Measurements from ENCODE around the gene EEF1E1.

Gene EEF1E1

DNA sequence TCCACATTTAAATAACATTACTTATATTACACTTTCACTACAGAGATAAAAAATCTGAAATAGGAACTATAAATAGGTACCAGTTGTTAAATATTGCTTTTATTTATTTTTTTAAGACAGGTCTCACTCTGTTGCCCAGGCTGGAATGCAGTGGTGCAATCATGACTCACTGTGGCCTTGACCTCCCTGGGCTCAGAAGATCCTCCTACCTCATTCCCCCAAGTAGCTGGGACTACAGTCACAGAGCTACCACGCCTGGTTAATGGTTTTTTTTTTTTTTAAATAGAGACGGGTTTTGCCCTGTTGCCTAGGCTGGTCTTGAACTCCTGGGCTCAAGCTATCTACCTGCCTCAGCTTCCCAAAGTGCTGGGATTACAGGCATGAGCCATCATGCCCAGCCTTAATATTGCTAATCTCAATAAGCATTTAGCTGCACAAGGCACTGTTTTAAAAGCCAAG is 17.3 kb downstream of the EEF1E1 start (continued):
- TF ChIP-seq, protein P1, sequence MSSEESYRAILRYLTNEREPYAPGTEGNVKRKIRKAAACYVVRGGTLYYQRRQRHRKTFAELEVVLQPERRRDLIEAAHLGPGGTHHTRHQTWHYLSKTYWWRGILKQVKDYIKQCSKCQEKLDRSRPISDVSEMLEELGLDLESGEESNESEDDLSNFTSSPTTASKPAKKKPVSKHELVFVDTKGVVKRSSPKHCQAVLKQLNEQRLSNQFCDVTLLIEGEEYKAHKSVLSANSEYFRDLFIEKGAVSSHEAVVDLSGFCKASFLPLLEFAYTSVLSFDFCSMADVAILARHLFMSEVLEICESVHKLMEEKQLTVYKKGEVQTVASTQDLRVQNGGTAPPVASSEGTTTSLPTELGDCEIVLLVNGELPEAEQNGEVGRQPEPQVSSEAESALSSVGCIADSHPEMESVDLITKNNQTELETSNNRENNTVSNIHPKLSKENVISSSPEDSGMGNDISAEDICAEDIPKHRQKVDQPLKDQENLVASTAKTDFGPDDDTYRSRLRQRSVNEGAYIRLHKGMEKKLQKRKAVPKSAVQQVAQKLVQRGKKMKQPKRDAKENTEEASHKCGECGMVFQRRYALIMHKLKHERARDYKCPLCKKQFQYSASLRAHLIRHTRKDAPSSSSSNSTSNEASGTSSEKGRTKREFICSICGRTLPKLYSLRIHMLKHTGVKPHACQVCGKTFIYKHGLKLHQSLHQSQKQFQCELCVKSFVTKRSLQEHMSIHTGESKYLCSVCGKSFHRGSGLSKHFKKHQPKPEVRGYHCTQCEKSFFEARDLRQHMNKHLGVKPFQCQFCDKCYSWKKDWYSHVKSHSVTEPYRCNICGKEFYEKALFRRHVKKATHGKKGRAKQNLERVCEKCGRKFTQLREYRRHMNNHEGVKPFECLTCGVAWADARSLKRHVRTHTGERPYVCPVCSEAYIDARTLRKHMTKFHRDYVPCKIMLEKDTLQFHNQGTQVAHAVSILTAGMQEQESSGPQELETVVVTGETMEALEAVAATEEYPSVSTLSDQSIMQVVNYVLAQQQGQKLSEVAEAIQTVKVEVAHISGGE (tag by site-specific recombination; conservative IDR thresholded peaks at IDR 0.05; ENCODE audit: low read depth): no peak
- TF ChIP-seq ZFP3 (tag by site-specific recombination; IDR thresholded peaks at IDR 0.05; ENCODE audit: low read depth) (no peak), ZNF404 (tag by site-specific recombination; IDR thresholded peaks at IDR 0.05) (no peak), SP2 (tag by site-specific recombination; IDR thresholded peaks at IDR 0.05) (peak; percentile 29; the same call in 1 of the 2 replicates), ZXDB (tag by site-specific recombination; IDR thresholded peaks at IDR 0.05) (peak; percentile 60), ZNF391 (tag by site-specific recombination; IDR thresholded peaks at IDR 0.05; ENCODE audit: borderline replicate concordance, low read depth) (no peak), ZNF76 (tag by site-specific recombination; IDR thresholded peaks at IDR 0.05; ENCODE audit: borderline replicate concordance, low read depth) (no peak), ZSCAN16 (tag by site-specific recombination; IDR thresholded peaks at IDR 0.05) (no peak), ZNF792 (tag by site-specific recombination; IDR thresholded peaks at IDR 0.05) (no peak), RBAK (tag by site-specific recombination; IDR thresholded peaks at IDR 0.05) (no peak), ZBTB48 (tag by site-specific recombination; IDR thresholded peaks at IDR 0.05) (no peak), ZNF202 (tag by site-specific recombination; IDR thresholded peaks at IDR 0.05; ENCODE audit: borderline replicate concordance) (no peak), IKZF3 (tag by site-specific recombination; IDR thresholded peaks at IDR 0.05) (peak; percentile 58), ZEB2 (tag by site-specific recombination; IDR thresholded peaks at IDR 0.05) (peak; percentile 85), ZNF645 (tag by site-specific recombination; IDR thresholded peaks at IDR 0.05) (no peak), PRDM10 (tag by site-specific recombination; IDR thresholded peaks at IDR 0.05) (0 out of 2 replicates have a peak, but pooled peaks have one; percentile 19), ZSCAN23 (tag by site-specific recombination; IDR thresholded peaks at IDR 0.05) (0 out of 2 replicates have a peak, but pooled peaks have one; percentile 34)
- TF ChIP-seq, protein P2, sequence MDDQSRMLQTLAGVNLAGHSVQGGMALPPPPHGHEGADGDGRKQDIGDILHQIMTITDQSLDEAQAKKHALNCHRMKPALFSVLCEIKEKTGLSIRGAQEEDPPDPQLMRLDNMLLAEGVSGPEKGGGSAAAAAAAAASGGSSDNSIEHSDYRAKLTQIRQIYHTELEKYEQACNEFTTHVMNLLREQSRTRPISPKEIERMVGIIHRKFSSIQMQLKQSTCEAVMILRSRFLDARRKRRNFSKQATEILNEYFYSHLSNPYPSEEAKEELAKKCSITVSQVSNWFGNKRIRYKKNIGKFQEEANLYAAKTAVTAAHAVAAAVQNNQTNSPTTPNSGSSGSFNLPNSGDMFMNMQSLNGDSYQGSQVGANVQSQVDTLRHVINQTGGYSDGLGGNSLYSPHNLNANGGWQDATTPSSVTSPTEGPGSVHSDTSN (CRISPR knock-in tag; IDR thresholded peaks at IDR 0.05): no peak
